ENCODE data around the gene SPRY4.
A peak's percentile ranks its signal among the peaks of the same experiment; 100 is the strongest.
"Not testable (repeated sequence)": the region's sequence is repeated elsewhere in the genome, so short reads cannot be mapped to it uniquely, and the experiment has no call there.

Gene SPRY4

GRCh38 chr5:142356716-142357468 lies 32.1 kb upstream of the SPRY4 start:
- in situ Hi-C loops (cut with HindIII; ENCODE audit: low pct_ligation_motif_present, low sequenced_read_pairs) = no loop called here
- peak overlapping the region; percentile 98 for H3K27ac ChIP-seq
- no peaks in the 10 kb centered on the region for H3K36me3 ChIP-seq (replicated peaks)
- no peak for TF ChIP-seq CTCF (IDR thresholded peaks at IDR 0.05; ENCODE audit: low read depth, low read length, missing control alignments)
- H3K27me3 ChIP-seq (replicated peaks) = no peaks in the 10 kb centered on the region
- peak overlapping the region; percentile 39 for H3K4me3 ChIP-seq (ENCODE audit: low read depth, low read length)
- DNase-seq = peak; percentile 93

- Histone ChIP-seq H3K27ac (peak overlapping the region; percentile 98), H3K27me3 (replicated peaks) (no peaks in the 10 kb centered on the region), H3K4me3 (ENCODE audit: low read depth, low read length) (peak overlapping the region; percentile 38), H3K36me3 (replicated peaks) (no peaks in the 10 kb centered on the region)
- in situ Hi-C loops (cut with HindIII; ENCODE audit: low pct_ligation_motif_present, low sequenced_read_pairs) = no loop called here
- TF ChIP-seq CTCF (IDR thresholded peaks at IDR 0.05; ENCODE audit: low read depth, low read length, missing control alignments) = no peak
- DNase-seq = no peak
These were observed 31.5 kb upstream of the SPRY4 start for GRCh38 chr5:142356349-142356715.

- no peak for DNase-seq
- no peak overlapping the region for H3K4me3 ChIP-seq (ENCODE audit: low read depth, low read length)
- in situ Hi-C loops (cut with HindIII; ENCODE audit: low pct_ligation_motif_present, low sequenced_read_pairs) = no loop called here
- no peaks in the 10 kb centered on the region for H3K27me3 ChIP-seq (replicated peaks)
- no peak for TF ChIP-seq CTCF (IDR thresholded peaks at IDR 0.05; ENCODE audit: low read depth, low read length, missing control alignments)
- no peaks in the 10 kb centered on the region for H3K36me3 ChIP-seq (replicated peaks)
- no peak overlapping the region for H3K27ac ChIP-seq
These were observed 28.3 kb upstream of the SPRY4 start for GRCh38 chr5:142353071-142353472.

- Histone ChIP-seq H3K27me3 (replicated peaks) (no peaks in the 10 kb centered on the region), H3K4me3 (ENCODE audit: low read depth, low read length) (no peak overlapping the region), H3K27ac (no peak overlapping the region), H3K36me3 (replicated peaks) (no peaks in the 10 kb centered on the region)
- in situ Hi-C loops (cut with HindIII; ENCODE audit: low pct_ligation_motif_present, low sequenced_read_pairs) = no loop called here
- DNase-seq = no peak
- TF ChIP-seq CTCF (IDR thresholded peaks at IDR 0.05; ENCODE audit: low read depth, low read length, missing control alignments) = no peak
These were observed 25.2 kb upstream of the SPRY4 start for GRCh38 chr5:142350021-142350420.

- no peak for TF ChIP-seq CTCF (IDR thresholded peaks at IDR 0.05; ENCODE audit: low read depth, low read length, missing control alignments)
- H3K27ac ChIP-seq = no peak overlapping the region
- no peaks in the 10 kb centered on the region for H3K36me3 ChIP-seq (replicated peaks)
- no peaks in the 10 kb centered on the region for H3K27me3 ChIP-seq (replicated peaks)
- no peak for DNase-seq
- in situ Hi-C loops (cut with HindIII; ENCODE audit: low pct_ligation_motif_present, low sequenced_read_pairs) = no loop called here
- H3K4me3 ChIP-seq (ENCODE audit: low read depth, low read length) = no peak overlapping the region
These were observed 21.9 kb upstream of the SPRY4 start for GRCh38 chr5:142346706-142347105.

GRCh38 chr5:142344915-142345314 lies 20.1 kb upstream of the SPRY4 start:
- H3K36me3 ChIP-seq (replicated peaks); H3K27ac ChIP-seq; H3K27me3 ChIP-seq (replicated peaks); DNase-seq; H3K4me3 ChIP-seq (ENCODE audit: low read depth, low read length); in situ Hi-C loops (cut with HindIII; ENCODE audit: low pct_ligation_motif_present, low sequenced_read_pairs): not testable (repeated sequence)

All from brain microvascular endothelial cell (primary cell).